GM21526 (cell line): ENCODE measurements around the gene ISG20.

Experiments
- ATAC-seq: cut with Tn5 transposase; IDR thresholded peaks from one replicate; pipeline ENCODE4 v1.9.1; 2021; ENCODE audit warnings: moderate library complexity; ENCODE audit not compliant: unreplicated experiment, low FRiP score

The ISG20 gene

DNA sequence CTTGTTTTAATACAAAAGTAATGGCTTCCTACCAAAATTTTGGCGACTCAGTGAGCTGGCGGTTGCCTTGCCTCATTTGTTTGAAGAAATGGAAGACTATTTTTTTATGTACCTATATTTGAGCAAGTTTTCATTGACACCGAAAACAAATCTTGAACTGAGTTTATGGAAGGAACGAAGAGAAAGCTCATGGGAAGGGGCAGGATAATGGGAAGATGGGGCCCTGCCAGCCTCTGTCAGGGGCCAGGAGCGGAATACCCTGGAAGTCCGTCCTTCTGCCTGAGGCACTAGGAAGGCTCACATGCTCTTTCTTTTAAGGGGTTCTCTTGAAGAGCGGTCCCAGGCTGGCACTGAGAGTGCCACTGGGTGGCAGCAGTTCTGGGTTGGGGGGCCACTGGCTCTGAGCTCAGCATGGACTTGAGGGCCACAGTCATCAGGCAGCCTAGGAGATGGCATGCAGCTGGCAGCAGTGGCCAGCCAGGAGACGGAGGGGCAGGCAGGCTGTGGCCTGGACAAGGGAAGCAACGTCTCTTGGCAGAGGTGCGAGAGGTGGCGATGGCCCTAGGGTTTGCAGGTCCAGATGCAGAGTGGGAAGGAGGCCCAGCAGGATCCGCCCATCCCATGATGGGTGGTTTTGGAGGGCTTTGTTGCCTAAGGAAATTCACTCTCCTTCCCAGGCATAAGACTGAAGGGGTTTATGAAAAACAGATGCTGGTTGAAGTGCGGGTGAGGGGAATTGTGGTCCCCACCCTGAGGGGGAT lies 41.6 kb downstream of the ISG20 start:
- ATAC-seq = no peak

- no peak for ATAC-seq
Measured at GRCh38 chr15:88681610-88682221, 42.9 kb downstream of the ISG20 start.

- no peak for ATAC-seq
Measured at GRCh38 chr15:88684345-88684744, 45.5 kb downstream of the ISG20 start.

GRCh38 chr15:88686166-88686565 lies 47.4 kb downstream of the ISG20 start:
- ATAC-seq = no peak

GRCh38 chr15:88688394-88688933 lies 49.6 kb downstream of the ISG20 start:
- no peak for ATAC-seq

DNA sequence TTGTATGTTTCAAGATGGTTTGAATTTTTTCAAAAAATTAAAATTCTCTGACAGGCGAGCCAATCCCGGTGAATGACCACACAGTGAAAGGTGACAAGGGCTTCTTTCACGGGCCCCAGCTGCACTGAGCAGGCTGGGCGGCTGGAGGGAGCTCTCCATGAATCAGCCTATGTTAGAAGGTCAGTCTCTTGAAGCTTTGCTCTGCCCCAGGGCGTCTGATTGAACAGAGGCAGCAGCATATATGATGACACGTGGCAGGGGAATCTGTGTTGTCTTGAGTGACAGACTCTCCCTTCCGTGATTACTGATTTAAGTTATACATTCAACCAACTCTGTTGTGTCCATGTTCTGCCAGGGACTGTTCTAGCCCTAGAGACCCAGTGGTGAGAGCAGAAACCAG lies 51.5 kb downstream of the ISG20 start:
- ATAC-seq = no peak

GRCh38 chr15:88693191-88693590 lies 54.4 kb downstream of the ISG20 start:
- ATAC-seq = no peak

- no peak for ATAC-seq
Measured at GRCh38 chr15:88695101-88695500, 56.3 kb downstream of the ISG20 start.

GRCh38 chr15:88695691-88696251 lies 57.0 kb downstream of the ISG20 start:
- no peak for ATAC-seq

DNA sequence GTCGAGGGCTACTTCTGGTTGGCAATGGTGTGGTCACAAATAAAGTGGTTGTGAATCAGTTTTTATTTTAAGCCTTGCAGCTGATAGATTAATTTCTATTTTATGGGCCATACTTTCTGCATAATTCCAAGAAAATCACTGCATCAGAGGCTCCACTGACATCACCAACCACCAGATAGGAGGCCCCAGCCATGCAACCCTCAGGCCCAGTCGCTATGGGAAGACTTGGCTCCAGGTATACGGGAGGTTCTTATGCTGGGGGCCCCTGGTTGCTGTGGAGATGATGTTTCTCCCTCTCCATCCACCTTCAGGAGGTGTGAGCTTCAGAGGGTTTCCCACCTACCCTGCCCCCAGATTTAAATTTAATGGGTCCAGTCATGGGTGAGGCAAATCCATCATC lies 57.4 kb downstream of the ISG20 start:
- ATAC-seq = no peak

DNA sequence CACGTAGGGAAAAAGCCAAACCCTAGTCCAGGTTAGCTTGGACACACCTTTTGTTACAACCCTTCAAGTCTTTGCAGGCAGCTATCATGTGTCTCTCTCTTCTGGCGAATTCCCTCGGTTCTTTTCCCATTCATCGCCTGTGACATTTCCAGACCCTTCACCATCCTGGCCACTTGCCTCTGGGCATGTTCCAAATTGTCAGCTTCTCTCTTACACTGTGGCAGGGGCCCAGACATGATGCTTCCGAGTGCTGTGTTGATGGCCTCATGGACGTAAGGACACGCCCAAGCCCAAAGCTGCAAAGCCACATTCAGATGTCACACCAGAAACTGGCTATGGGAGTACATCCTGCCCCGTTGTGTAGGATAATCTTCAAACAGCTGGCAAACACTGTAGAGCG lies 58.5 kb downstream of the ISG20 start:
- ATAC-seq = no peak

DNA sequence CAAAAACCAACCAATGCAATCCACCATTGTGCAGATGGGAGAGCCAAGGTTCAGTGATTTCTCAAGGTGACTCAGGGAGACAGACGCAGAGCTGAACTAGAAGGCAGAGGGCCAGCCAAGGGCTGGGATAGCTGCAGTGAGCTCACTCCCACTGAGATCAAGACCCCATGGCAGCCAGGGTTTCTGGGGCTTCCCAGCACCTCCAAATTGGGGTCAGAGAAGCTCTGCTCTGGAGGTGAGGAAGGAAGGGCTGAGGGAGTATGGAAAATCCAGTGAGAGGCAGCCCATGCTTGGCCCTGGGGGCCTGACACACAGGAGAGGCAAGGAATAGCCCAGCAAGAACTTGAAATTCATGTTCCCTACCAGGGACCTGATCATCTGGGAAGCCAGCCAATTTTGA lies 61.0 kb downstream of the ISG20 start:
- ATAC-seq = no peak

DNA sequence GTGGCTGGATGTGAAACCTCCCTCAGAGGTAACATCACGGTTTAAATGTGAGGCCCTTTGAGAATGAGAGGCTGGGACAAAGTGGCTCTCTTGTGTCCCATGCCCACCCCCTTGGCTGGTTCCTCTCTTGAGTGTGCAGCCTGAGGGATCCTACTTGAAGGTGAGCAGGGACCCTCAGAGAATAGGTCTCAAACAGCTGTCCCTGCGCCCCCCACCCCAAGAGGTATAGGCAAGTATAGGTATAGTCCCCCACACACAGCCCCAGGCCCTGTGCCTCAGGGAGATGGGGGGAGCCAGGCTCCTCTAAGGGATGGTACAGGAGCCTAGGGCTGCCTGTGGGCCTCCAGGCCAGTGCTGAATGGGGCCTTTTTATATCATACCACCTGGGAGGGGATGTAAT lies 61.9 kb downstream of the ISG20 start:
- no peak for ATAC-seq

- no peak for ATAC-seq
Measured at GRCh38 chr15:88701561-88702095, 62.8 kb downstream of the ISG20 start.

GRCh38 chr15:88702983-88703382 lies 64.2 kb downstream of the ISG20 start:
- no peak for ATAC-seq

GRCh38 chr15:88703533-88703932 lies 64.7 kb downstream of the ISG20 start:
- ATAC-seq = no peak

DNA sequence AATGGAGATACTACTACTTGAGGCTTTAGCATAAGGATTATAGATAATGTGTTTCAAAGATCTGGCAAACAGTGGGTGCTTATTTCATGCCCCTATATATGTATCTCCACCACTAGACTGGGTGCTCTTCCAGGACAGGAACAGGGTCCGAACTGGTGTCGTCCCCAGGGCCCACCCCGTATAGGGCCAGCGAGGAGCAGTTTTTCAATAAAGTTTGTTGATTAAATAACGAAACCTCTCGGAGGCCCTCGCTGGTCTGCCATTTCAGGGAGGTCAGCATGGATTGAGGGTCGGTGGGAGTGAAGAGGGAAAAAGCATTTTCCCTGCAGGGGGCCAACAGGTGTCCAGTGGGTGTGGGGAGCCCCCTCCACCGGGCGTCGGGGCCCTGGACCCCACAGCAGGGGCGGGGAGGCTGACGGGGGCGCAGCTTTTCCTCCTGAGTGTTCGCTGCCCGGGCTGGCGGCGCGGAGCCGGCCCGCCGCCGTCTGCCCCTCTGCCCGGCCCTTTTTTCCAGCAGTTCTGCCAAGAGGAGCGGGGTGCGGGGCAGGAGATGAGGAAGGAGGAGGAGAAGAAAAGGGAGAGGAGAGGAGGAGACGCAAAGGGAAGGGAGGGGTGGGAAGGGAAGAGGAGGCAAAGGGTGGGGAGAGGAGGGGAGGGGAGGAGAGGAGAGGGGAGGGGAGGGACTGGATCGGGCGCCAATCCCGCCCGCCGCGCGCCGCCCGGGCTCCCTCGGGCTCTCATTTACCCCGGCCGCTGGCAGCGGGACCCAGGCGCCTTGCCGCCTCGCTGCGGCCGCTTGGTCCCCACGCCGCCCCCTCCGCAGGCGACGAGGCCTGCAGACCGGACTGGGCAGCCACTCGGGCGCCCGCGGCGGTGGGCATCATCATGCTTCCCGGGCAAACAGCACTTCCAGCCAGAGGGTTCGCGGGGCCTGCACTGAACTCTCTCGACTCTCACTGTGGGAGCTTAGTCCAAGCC lies 66.3 kb downstream of the ISG20 start:
- ATAC-seq = no peak

DNA sequence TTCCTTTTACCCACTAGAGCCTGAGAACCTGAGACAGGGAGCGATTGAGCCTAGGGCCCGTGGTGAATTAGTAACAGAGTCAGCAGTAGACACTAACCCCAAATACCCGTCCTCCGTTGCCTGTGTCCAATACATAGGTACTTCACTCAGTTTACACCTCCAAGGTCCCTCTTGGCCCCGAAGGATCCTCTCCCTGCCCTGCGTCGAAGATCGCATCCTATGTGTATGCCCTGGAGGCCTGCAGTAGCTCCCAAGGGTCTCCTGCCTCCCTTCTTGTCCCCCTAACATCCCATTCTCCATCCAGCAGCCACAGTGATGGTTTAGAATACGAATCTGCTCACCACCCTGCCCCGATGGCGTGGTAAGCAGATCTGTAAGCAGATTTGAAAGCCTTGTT lies 67.0 kb downstream of the ISG20 start:
- ATAC-seq = no peak
